BE2C (cell line): ENCODE results near the gene IFT81.
"Not testable (repeated sequence)": the region's sequence is repeated elsewhere in the genome, so short reads cannot be mapped to it uniquely, and the experiment has no call there.

Source experiments
- DNase-seq: peaks from one replicate; pipeline ENCODE4 v3.0.0-alpha.2; 2020
- H3K27me3 ChIP-seq: fragments of 250-450 bp; sonication (Bioruptor Pico); 2 replicates; pipeline ENCODE4 v1.5.1; 2020; ENCODE audit warnings: mild to moderate bottlenecking
- H3K36me3 ChIP-seq: fragments of 250-450 bp; sonication (Bioruptor Pico); 2 replicates; pipeline ENCODE4 v1.5.1; 2020; ENCODE audit warnings: mild to moderate bottlenecking
- H3K4me1 ChIP-seq: fragments of 250-450 bp; sonication (Bioruptor Pico); 2 replicates; pipeline ENCODE4 v1.5.1; 2020
- H3K4me3 ChIP-seq: 2 replicates; pipeline ENCODE4 v1.5.1; 2011; ENCODE audit warnings: low read depth, low read length
- H3K9me3 ChIP-seq: fragments of 250-450 bp; sonication (Bioruptor Pico); 2 replicates; pipeline ENCODE4 v1.5.1; 2020
- CTCF ChIP-seq: IDR thresholded peaks from 2 replicates; pipeline ENCODE4 v1.5.1; 2012; ENCODE audit warnings: mild to moderate bottlenecking, low read depth, low read length

IFT81 gene

DNA sequence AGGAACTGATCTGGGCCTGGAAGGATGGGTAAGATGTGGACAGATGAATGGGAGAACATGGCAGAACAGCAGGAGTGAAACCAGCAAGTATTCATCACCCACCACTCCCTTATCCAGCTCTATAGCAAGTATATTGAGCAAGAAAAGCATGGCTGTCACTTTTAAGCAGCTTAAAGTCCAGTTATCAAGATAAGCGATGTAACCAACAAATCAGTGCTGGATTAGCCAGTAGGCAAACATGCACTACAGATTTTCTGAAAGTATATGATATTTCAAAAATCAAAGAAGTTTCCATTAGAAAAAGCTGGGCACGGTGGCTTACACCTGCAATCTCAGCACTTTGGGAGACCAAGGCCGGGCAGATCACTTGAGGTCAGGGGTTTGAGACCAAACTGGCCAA lies 103.0 kb downstream of the IFT81 start:
- no peaks in the 10 kb centered on the region for H3K9me3 ChIP-seq
- no peaks in the 10 kb centered on the region for H3K27me3 ChIP-seq
- TF ChIP-seq CTCF, result no peak
- H3K4me1 ChIP-seq, result peaks cover 13% of the 10 kb centered on the region
- no peaks in the 10 kb centered on the region for H3K36me3 ChIP-seq
- H3K4me3 ChIP-seq, result no peak overlapping the region
- DNase-seq, result no peak

DNA sequence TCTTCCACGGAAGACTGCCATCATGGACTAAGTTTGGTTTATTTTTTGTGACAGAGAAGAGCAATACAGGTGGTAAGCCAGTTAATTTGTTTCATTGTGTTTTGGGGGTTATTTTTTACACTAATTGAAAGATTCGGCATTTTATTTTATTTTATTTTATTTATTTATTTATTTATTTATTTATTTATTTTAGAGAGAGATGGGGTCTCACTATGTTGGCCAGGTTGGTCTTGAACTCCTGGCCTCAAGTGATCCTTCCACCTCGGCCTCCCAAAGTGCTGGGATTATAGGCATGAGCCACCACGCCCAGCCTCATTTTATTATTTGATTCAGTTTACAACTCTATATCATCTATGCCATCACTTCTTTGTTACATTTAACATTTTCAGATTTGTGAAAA lies 104.2 kb downstream of the IFT81 start:
- DNase-seq, H3K36me3 ChIP-seq, H3K9me3 ChIP-seq, H3K4me3 ChIP-seq, H3K27me3 ChIP-seq: not testable (repeated sequence)
- H3K4me1 ChIP-seq, result peaks cover 13% of the 10 kb centered on the region

DNA sequence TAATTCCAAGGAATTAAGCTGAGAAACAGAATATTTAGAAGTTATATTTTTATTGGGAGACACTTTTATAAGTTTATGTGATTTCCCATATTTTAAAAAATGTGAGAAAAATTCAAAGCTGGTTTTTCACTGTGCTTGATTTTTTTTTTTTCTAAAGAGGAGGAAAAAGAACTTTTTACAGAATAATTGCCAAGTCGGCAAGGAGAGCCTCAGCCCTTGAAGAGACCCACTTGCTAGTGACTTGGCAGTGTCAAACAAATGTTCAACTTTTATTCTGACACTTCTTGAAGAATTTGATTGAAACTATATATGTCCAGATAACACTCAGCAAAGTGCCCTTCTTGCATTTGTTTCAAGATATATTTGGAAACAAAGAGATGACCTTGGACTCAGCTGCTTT lies 104.6 kb downstream of the IFT81 start:
- no peak overlapping the region for H3K4me3 ChIP-seq
- peaks cover 12% of the 10 kb centered on the region for H3K4me1 ChIP-seq
- H3K27me3 ChIP-seq, result no peaks in the 10 kb centered on the region
- no peak for TF ChIP-seq CTCF
- DNase-seq, result no peak
- no peaks in the 10 kb centered on the region for H3K9me3 ChIP-seq
- H3K36me3 ChIP-seq, result no peaks in the 10 kb centered on the region

GRCh38 chr12:110229409-110229808 lies 105.3 kb downstream of the IFT81 start:
- TF ChIP-seq CTCF, result no peak
- Histone ChIP-seq H3K27me3 (no peaks in the 10 kb centered on the region), H3K36me3 (no peaks in the 10 kb centered on the region), H3K4me1 (peaks cover 7% of the 10 kb centered on the region), H3K9me3 (no peaks in the 10 kb centered on the region), H3K4me3 (no peak overlapping the region)
- DNase-seq, result no peak

GRCh38 chr12:110230655-110231054 lies 106.5 kb downstream of the IFT81 start:
- TF ChIP-seq CTCF, result no peak
- no peak for DNase-seq

GRCh38 chr12:110233212-110233903 lies 109.2 kb downstream of the IFT81 start:
- H3K36me3 ChIP-seq, result no peaks in the 10 kb centered on the region
- H3K4me3 ChIP-seq, result no peak overlapping the region
- TF ChIP-seq CTCF, result no peak
- no peaks in the 10 kb centered on the region for H3K27me3 ChIP-seq
- peaks cover 5% of the 10 kb centered on the region for H3K4me1 ChIP-seq
- H3K9me3 ChIP-seq, result no peaks in the 10 kb centered on the region
- no peak for DNase-seq

More at GRCh38 chr12:110230655-110231054, 106.5 kb downstream of the IFT81 start:
- H3K27me3 ChIP-seq, result no peaks in the 10 kb centered on the region
- peaks cover 5% of the 10 kb centered on the region for H3K4me1 ChIP-seq
- H3K36me3 ChIP-seq, result no peaks in the 10 kb centered on the region
- H3K9me3 ChIP-seq, result no peaks in the 10 kb centered on the region
- H3K4me3 ChIP-seq, result no peak overlapping the region
